HPDE6-E6E7 (cell line): ENCODE data around the gene MEIS1.
A peak's percentile ranks its signal among the peaks of the same experiment; 100 is the strongest.
"Not testable (repeated sequence)": the region's sequence is repeated elsewhere in the genome, so short reads cannot be mapped to it uniquely, and the experiment has no call there.

Experiments
- DNase-seq: peaks from one replicate; pipeline ENCODE4 v3.0.0; 2011; ENCODE audit warnings: missing footprints; ENCODE audit errors: extremely low spot score

Gene MEIS1

DNA sequence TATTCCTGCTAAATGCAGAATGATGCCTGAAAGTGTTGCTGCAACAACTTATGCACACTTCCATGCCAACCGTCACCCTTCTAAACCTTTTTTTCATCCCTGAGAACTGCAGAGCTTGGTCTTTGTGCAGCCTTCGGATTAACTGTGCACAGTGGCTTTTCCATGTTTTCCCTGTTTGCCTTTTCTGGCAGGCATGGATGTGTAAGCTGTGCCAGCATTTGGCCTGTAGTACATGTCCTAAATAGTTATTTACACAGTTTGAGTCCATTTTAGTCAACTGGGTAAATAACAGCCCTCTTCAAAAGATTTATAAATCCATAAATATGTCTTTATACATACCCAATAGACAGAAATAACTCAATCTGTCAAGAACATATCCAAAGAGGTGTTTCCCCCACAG, 31.5 kb downstream of the MEIS1 start:
- no peak for DNase-seq

- no peak for DNase-seq
Observed at GRCh38 chr2:66467718-66468117, 32.8 kb downstream of the MEIS1 start.

DNA sequence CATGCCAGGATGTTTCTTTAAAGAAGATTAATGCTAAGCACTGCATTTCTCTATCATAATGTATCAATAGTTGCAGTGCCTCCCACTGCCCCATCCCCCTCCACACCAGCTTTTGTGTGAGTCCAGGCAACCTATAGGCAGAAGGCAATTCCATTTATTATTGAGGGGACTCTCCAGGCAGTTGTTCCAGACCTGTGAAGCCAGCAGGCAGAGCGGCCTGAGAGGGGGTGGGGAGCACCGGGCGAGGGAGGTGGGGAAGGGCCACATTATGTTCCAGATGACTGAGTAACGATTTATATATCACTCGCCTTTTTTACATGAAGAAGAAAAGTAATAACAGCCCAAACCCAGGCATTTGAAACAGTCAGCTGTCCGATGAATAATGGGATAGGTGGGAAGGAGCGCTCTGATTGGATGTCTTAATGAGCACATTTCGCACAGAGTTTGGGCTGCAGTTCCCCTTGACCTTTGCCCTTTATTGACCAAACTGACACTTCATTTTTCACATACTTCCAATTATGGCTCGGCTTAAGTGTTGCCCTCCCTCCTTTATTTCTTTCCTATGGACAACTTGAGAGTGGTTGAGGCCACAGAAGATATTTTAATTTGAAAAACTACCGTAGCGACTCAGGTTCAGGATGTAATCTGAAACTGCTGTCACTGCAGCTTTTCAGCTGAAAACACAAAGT, 34.4 kb downstream of the MEIS1 start:
- DNase-seq = no peak

GRCh38 chr2:66470199-66470598, 35.3 kb downstream of the MEIS1 start:
- no peak for DNase-seq

DNA sequence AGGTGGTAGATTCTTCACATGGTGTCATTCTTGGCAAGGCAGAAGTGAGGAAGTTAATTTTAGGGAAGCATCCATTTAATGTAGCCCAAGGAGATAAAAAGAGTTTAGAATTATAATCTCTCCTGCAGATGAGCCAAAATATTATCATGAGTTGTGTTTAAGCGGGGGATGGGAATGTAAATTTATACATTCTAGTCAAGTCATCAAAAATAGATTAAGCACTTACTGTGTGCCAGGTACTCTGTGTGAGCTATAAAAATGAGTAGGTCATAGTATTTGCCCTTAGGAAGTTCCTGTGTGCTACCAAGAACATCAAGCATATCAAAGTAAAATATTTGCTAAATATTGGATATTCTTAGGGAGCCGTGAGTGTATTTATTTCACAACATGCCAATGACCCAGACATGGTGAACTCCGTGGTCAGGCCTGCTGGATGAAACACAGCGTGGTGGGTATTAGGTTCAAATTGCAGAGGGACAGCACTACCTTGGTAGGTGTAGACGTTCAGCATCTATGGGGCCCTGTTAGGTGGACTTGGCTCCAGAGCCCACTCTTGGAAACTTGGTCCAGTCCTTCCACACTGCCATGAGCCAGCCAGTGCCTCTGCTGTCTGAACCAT, 37.4 kb downstream of the MEIS1 start:
- DNase-seq = no peak

- no peak for DNase-seq
Observed at GRCh38 chr2:66477135-66477842, 42.4 kb downstream of the MEIS1 start.

- DNase-seq = no peak
Observed at GRCh38 chr2:66478299-66478698, 43.4 kb downstream of the MEIS1 start.

- no peak for DNase-seq
Observed at GRCh38 chr2:66478731-66479316, 43.9 kb downstream of the MEIS1 start.

GRCh38 chr2:66481100-66481549, 46.2 kb downstream of the MEIS1 start:
- no peak for DNase-seq

- not testable (repeated sequence) for DNase-seq
Observed at GRCh38 chr2:66485252-66485651, 50.3 kb downstream of the MEIS1 start.

GRCh38 chr2:66488946-66489345, 54.0 kb downstream of the MEIS1 start:
- no peak for DNase-seq

- no peak for DNase-seq
Observed at GRCh38 chr2:66489436-66489835, 54.5 kb downstream of the MEIS1 start.

GRCh38 chr2:66490588-66491001, 55.7 kb downstream of the MEIS1 start:
- no peak for DNase-seq

DNA sequence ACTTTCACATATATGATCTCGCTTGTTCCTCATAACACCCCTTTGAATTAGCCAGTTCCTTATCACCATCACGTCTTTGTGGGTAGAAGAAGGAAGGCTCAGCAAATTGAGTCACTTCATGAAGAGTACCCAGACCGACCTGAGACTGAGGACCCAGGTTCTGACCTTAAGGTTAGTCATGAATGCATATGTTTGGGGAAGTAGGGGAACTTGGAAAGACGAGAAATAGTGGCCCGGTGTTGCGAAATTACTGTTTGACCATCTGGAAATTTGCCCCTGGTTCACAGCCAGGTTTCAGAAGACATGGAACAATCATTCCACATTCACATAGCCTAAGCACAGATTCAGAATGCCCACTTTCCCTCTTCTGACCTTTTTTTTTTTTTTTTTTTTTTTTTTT, 59.8 kb downstream of the MEIS1 start:
- peak; percentile 35 for DNase-seq

- peak; percentile 93 for DNase-seq
Observed at GRCh38 chr2:66495788-66496640, 61.1 kb downstream of the MEIS1 start.

DNA sequence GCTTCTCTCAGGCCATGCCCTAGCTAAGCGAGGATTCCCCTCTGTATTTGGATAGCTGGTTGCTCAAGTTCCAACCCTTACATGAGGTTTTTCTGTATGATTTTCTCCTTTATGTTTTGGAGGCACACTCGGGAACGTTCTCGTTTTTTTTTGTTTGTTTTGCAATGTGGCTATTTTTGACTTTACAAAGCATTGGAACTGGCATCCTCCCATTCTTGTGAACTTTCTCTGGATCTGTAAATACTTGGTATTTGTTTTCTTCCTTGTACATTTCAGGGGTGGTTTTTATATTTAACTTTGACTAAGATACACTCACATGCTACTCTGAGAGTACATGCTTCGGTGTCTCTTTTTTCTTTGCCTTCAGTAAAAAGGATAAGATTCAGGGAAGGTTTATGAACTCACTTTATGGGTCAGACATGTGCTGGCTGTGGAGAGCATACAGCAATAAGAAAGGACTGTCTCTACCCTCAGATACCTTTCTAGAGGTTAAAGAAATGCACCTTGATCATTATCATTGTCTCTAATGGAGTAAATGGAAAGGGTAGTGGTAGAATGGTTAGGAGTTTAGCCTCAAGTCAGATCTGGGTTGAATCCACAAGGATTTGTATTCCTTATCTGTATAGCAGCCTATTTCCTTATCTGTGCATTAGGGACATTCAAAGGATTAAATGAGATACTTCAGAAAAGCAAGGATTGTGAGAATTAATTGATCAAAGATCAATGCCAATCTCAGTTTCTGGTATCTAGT, 61.9 kb downstream of the MEIS1 start:
- DNase-seq = no peak

DNA sequence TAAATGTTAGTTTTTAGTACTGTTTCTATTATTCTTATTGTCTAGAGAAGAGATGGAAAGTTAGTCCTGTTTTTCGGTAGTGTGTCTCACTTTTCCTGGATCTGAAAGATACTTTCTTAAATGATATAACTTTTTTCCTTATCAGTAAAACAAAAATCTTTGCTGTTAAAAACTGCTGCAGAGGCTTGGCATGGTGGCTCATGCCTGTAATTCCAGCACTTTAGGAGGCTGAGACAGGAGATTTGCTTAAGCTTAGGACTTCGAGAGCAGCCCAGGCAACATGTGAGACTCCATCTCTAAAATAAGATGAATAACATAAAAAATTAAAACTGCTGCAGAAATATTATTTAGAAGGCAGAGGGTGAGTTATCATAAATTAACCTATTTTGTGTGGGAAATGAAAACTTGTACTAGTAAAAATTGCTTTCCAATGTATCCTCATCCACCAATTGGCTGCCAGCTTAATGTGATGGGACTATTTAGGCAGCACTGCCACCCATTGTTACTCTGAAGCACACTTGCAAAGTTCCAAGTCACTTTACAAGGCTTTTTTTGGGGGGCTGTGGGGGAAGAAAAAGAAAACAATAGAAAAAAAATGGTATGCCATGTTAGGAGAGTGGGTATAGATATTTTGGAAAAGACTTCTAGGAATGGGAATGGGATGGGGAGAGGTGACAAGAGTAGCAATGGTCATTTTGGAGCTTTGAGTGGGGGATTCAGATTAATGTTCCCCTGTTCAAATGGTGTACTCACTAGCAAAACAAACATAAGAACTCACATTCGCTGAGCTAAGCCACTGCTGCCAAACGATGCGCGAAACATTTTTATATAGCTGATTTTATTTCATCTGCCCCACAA, 62.7 kb downstream of the MEIS1 start:
- no peak for DNase-seq

- DNase-seq = no peak
Observed at GRCh38 chr2:66498289-66498975, 63.5 kb downstream of the MEIS1 start.

GRCh38 chr2:66501267-66501666, 66.3 kb downstream of the MEIS1 start:
- no peak for DNase-seq
